OCI-LY3 (cell line): ENCODE data around the gene JAKMIP1.

ENCODE experiments used
- CTCF ChIP-seq: fragments of 200-600, 300-600 bp; sonication (generic); IDR thresholded peaks from 2 replicates; pipeline ENCODE4 v1.5.1; 2014; ENCODE audit warnings: antibody characterized with exemption, low read length, low read depth
- EZH2phosphoT487 ChIP-seq: fragments of 200-600 bp; shearing (Covaris generic); IDR thresholded peaks from 2 replicates; pipeline ENCODE4 v1.6.1; 2018; ENCODE audit warnings: antibody characterized with exemption, mixed run types, low read depth

GRCh38 chr4:6042293-6043063, 157.9 kb downstream of the JAKMIP1 start:
- TF ChIP-seq CTCF = no peak
- no peak for TF ChIP-seq EZH2phosphoT487
